ENCODE results near the gene BTBD9.

DNA sequence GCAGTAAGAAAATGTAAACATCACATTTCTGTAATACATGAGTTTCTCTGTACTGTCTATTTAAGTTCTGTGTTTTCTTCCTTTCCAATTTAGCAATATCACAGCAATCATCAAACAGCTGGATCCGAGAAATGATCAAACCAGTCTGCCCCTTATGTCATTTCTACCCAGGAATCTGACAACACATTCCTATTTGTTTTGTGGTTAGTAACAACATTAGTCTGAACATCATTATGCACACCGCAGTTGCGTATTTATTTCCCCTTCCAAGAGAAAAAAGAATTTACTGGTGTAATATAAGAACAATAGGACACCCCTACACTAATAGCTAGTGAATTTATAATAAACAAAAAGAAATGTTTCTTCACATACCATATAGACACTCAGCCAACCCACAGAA, 179.5 kb downstream of the BTBD9 start:
- TF ChIP-seq, protein P1, sequence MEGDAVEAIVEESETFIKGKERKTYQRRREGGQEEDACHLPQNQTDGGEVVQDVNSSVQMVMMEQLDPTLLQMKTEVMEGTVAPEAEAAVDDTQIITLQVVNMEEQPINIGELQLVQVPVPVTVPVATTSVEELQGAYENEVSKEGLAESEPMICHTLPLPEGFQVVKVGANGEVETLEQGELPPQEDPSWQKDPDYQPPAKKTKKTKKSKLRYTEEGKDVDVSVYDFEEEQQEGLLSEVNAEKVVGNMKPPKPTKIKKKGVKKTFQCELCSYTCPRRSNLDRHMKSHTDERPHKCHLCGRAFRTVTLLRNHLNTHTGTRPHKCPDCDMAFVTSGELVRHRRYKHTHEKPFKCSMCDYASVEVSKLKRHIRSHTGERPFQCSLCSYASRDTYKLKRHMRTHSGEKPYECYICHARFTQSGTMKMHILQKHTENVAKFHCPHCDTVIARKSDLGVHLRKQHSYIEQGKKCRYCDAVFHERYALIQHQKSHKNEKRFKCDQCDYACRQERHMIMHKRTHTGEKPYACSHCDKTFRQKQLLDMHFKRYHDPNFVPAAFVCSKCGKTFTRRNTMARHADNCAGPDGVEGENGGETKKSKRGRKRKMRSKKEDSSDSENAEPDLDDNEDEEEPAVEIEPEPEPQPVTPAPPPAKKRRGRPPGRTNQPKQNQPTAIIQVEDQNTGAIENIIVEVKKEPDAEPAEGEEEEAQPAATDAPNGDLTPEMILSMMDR (IDR thresholded peaks at IDR 0.05), result no peak
- TF ChIP-seq POLR2A (IDR thresholded peaks at IDR 0.05), result no peak
